Brain microvascular endothelial cell (primary cell): ENCODE measurements around the gene SPAG16.
"Not testable (repeated sequence)": the region's sequence is repeated elsewhere in the genome, so short reads cannot be mapped to it uniquely, and the experiment has no call there.

Experiments
- DNase-seq: peaks from one replicate; pipeline ENCODE4 v3.0.0-alpha.2; 2020
- H3K27ac ChIP-seq: fragments of 250-450 bp; sonication (Bioruptor Pico); 2 replicates; pipeline ENCODE4 v1.5.1; 2020; ENCODE audit warnings: mild to moderate bottlenecking, moderate library complexity
- H3K27me3 ChIP-seq: fragments of 250-450 bp; sonication (Bioruptor Pico); replicated peaks from 2 replicates; pipeline ENCODE4 v1.5.1; 2020; ENCODE audit warnings: mild to moderate bottlenecking
- H3K36me3 ChIP-seq: fragments of 250-450 bp; sonication (Bioruptor Pico); replicated peaks from 2 replicates; pipeline ENCODE4 v1.5.1; 2020; ENCODE audit warnings: mild to moderate bottlenecking
- H3K4me3 ChIP-seq: 2 replicates; pipeline ENCODE4 v1.5.1; 2011; ENCODE audit warnings: low read depth, mild to moderate bottlenecking, control low read depth, low read length, moderate library complexity
- CTCF ChIP-seq: IDR thresholded peaks from 2 replicates; pipeline ENCODE4 v1.5.1; 2011; ENCODE audit warnings: low read depth, mild to moderate bottlenecking, moderate library complexity, low read length, control low read depth, inconsistent platforms; ENCODE audit errors: missing control alignments
- in situ Hi-C: cut with HindIII; loops from 2 replicates; pipeline ENCODE4 v1.10.0; 2017; ENCODE audit warnings: low sequenced_read_pairs, low pct_ligation_motif_present

SPAG16 gene

GRCh38 chr2:213989207-213989606, 704.9 kb downstream of the SPAG16 start:
- no peak for DNase-seq
- H3K4me3 ChIP-seq: no peak overlapping the region
- in situ Hi-C loops: no loop called here
- no peaks in the 10 kb centered on the region for H3K27me3 ChIP-seq
- H3K36me3 ChIP-seq: no peaks in the 10 kb centered on the region
- no peak overlapping the region for H3K27ac ChIP-seq
- TF ChIP-seq CTCF: no peak

DNA sequence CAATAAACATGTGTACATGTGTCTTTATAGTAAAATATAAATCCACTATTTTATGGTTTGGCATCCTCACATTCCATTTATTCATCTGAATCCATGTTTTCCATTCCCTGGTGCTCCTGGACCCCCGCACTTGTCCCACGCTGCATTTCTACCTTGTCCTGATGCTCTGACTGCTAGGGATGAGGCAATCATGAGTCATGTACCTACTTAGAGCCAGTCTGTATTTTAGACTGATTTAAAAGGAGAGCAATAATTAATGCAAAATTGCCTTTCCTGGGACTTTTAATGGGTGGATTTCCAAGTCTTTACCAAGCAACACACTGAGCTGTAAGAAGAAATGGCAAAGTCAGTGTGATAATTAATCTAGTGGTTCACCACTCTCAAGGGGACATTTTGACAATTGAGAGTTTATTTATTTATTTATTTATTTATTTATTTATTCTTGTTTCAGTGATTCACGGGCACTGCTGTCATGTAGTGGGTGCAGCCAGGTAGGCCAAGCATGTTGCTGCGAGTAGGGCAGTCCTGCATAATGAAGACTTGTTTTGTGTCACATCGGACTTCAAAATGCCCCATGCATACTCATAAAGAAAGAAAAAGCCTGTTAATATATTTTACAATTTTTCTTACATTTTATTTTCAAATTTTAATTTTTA, 707.3 kb downstream of the SPAG16 start:
- in situ Hi-C loops: no loop called here
- DNase-seq: no peak
- Histone ChIP-seq H3K4me3 (no peak overlapping the region), H3K27ac (no peak overlapping the region), H3K36me3 (no peaks in the 10 kb centered on the region), H3K27me3 (no peaks in the 10 kb centered on the region)
- no peak for TF ChIP-seq CTCF

GRCh38 chr2:213995400-213996105, 711.3 kb downstream of the SPAG16 start:
- Histone ChIP-seq H3K27me3 (no peaks in the 10 kb centered on the region), H3K27ac (no peak overlapping the region), H3K4me3 (no peak overlapping the region), H3K36me3 (no peaks in the 10 kb centered on the region)
- in situ Hi-C loops: no loop called here
- TF ChIP-seq CTCF: no peak
- DNase-seq: peak; percentile 73

DNA sequence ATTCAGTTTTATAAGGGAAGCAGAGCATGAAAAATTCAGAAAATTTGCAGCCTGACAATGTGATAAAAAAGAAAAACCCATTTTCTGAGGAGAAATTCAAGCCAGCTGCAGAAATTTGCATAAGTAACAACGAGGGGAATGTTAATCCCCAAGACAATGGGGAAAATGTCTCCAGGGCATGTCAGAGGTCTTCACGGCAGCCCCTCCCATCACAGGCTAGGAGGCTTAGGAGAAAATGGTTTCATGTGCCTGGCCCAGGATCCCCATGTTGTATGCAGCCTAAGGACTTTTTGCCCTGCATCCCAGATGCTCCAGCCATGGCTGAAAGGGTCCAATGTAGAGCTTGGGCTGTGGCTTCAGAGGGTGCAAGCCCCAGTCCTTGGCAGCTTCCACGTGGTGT, 714.7 kb downstream of the SPAG16 start:
- DNase-seq, H3K27ac ChIP-seq, H3K4me3 ChIP-seq, in situ Hi-C loops, H3K27me3 ChIP-seq, H3K36me3 ChIP-seq: not testable (repeated sequence)

- H3K36me3 ChIP-seq: no peaks in the 10 kb centered on the region
- no peaks in the 10 kb centered on the region for H3K27me3 ChIP-seq
- in situ Hi-C loops: no loop called here
- H3K27ac ChIP-seq: no peak overlapping the region
- no peak overlapping the region for H3K4me3 ChIP-seq
- TF ChIP-seq CTCF: no peak
- DNase-seq: no peak
These were observed 720.2 kb downstream of the SPAG16 start for GRCh38 chr2:214004463-214004862.

- Histone ChIP-seq H3K36me3 (no peaks in the 10 kb centered on the region), H3K4me3 (no peak overlapping the region), H3K27ac (no peak overlapping the region), H3K27me3 (no peaks in the 10 kb centered on the region)
- in situ Hi-C loops: no loop called here
- TF ChIP-seq CTCF: no peak
- peak; percentile 5 for DNase-seq
These were observed 721.1 kb downstream of the SPAG16 start for GRCh38 chr2:214005337-214005736.
